ENCODE results near the gene WDR6.

Gene WDR6

GRCh38 chr3:48997714-48998637 lies 9.2 kb upstream of the WDR6 start:
- DNase-seq (ENCODE audit: low read depth), result no peak

GRCh38 chr3:48999085-48999858 lies 7.9 kb upstream of the WDR6 start:
- H3K4me3 ChIP-seq (ENCODE audit: low read depth, low read length), result no peak overlapping the region
- TF ChIP-seq MYC (IDR thresholded peaks at IDR 0.05; ENCODE audit: low read depth, low read length) (no peak), CTCF (IDR thresholded peaks at IDR 0.05; ENCODE audit: low read depth, low read length) (no peak), MAX (IDR thresholded peaks at IDR 0.05; ENCODE audit: low read depth, low read length) (no peak), POLR2A (IDR thresholded peaks at IDR 0.05; ENCODE audit: extremely low read depth, insufficient read length) (no peak)
- DNase-seq (ENCODE audit: low read depth), result no peak

More at GRCh38 chr3:48997714-48998637, 9.2 kb upstream of the WDR6 start:
- TF ChIP-seq CTCF (IDR thresholded peaks at IDR 0.05; ENCODE audit: low read depth, low read length) (no peak), MYC (IDR thresholded peaks at IDR 0.05; ENCODE audit: low read depth, low read length) (no peak), MAX (IDR thresholded peaks at IDR 0.05; ENCODE audit: low read depth, low read length) (no peak), POLR2A (IDR thresholded peaks at IDR 0.05; ENCODE audit: extremely low read depth, insufficient read length) (no peak)
- H3K4me3 ChIP-seq (ENCODE audit: low read depth, low read length), result no peak overlapping the region

- DNase-seq (ENCODE audit: low read depth), result no peak
- TF ChIP-seq CTCF (IDR thresholded peaks at IDR 0.05; ENCODE audit: low read depth, low read length), result no peak
- no peak for TF ChIP-seq POLR2A (IDR thresholded peaks at IDR 0.05; ENCODE audit: extremely low read depth, insufficient read length)
- TF ChIP-seq MAX (IDR thresholded peaks at IDR 0.05; ENCODE audit: low read depth, low read length), result no peak
- no peak for TF ChIP-seq MYC (IDR thresholded peaks at IDR 0.05; ENCODE audit: low read depth, low read length)
- H3K4me3 ChIP-seq (ENCODE audit: low read depth, low read length), result no peak overlapping the region
Measured at GRCh38 chr3:49001155-49001554, 6.0 kb upstream of the WDR6 start.

GRCh38 chr3:49004352-49005302 lies 2.6 kb upstream of the WDR6 start:
- TF ChIP-seq CTCF (IDR thresholded peaks at IDR 0.05; ENCODE audit: low read depth, low read length), result no peak
- TF ChIP-seq MYC (IDR thresholded peaks at IDR 0.05; ENCODE audit: low read depth, low read length), result no peak
- TF ChIP-seq POLR2A (IDR thresholded peaks at IDR 0.05; ENCODE audit: extremely low read depth, insufficient read length), result no peak
- no peak for TF ChIP-seq MAX (IDR thresholded peaks at IDR 0.05; ENCODE audit: low read depth, low read length)
- DNase-seq (ENCODE audit: low read depth), result no peak
- no peak overlapping the region for H3K4me3 ChIP-seq (ENCODE audit: low read depth, low read length)

GRCh38 chr3:49005303-49005680 lies 1.9 kb upstream of the WDR6 start:
- H3K4me3 ChIP-seq (ENCODE audit: low read depth, low read length), result no peak overlapping the region
- TF ChIP-seq POLR2A (IDR thresholded peaks at IDR 0.05; ENCODE audit: extremely low read depth, insufficient read length), result no peak
- no peak for TF ChIP-seq CTCF (IDR thresholded peaks at IDR 0.05; ENCODE audit: low read depth, low read length)
- no peak for TF ChIP-seq MAX (IDR thresholded peaks at IDR 0.05; ENCODE audit: low read depth, low read length)
- TF ChIP-seq MYC (IDR thresholded peaks at IDR 0.05; ENCODE audit: low read depth, low read length), result no peak
- no peak for DNase-seq (ENCODE audit: low read depth)

Data from NB4 (cell line).